ENCODE measurements around the gene LINC01488.

DNA sequence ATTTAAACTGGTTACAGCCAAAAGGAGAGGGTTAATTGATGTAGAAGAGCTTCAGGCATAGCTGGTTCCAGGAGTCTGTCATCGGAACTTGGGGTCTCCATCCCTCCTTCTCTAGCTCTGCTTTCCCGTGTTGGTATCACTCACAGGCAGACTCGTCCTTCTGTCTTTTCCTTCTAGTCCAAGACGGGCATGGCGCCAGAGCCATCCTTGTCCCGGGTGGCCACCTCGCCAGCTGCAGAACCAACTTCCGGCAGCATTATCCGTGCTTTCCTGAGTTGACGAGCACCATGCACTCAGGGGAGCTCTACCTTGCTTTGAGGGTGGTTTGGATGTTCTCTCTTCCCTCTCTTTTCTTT is 14.7 kb downstream of the LINC01488 start:
- TF ChIP-seq, protein P1, sequence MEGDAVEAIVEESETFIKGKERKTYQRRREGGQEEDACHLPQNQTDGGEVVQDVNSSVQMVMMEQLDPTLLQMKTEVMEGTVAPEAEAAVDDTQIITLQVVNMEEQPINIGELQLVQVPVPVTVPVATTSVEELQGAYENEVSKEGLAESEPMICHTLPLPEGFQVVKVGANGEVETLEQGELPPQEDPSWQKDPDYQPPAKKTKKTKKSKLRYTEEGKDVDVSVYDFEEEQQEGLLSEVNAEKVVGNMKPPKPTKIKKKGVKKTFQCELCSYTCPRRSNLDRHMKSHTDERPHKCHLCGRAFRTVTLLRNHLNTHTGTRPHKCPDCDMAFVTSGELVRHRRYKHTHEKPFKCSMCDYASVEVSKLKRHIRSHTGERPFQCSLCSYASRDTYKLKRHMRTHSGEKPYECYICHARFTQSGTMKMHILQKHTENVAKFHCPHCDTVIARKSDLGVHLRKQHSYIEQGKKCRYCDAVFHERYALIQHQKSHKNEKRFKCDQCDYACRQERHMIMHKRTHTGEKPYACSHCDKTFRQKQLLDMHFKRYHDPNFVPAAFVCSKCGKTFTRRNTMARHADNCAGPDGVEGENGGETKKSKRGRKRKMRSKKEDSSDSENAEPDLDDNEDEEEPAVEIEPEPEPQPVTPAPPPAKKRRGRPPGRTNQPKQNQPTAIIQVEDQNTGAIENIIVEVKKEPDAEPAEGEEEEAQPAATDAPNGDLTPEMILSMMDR (conservative IDR thresholded peaks at IDR 0.05): no peak
- no peak for TF ChIP-seq EZH2 (IDR thresholded peaks at IDR 0.05; ENCODE audit: low read depth)

Data from PC-9 (cell line).